HG03135 (cell line): ENCODE measurements around the gene MEF2D.

ENCODE experiments used
- ATAC-seq: cut with Tn5 transposase; IDR thresholded peaks from one replicate; pipeline ENCODE4 v1.9.1; 2021; ENCODE audit warnings: mild to moderate bottlenecking, moderate library complexity; ENCODE audit not compliant: unreplicated experiment

The MEF2D gene

DNA sequence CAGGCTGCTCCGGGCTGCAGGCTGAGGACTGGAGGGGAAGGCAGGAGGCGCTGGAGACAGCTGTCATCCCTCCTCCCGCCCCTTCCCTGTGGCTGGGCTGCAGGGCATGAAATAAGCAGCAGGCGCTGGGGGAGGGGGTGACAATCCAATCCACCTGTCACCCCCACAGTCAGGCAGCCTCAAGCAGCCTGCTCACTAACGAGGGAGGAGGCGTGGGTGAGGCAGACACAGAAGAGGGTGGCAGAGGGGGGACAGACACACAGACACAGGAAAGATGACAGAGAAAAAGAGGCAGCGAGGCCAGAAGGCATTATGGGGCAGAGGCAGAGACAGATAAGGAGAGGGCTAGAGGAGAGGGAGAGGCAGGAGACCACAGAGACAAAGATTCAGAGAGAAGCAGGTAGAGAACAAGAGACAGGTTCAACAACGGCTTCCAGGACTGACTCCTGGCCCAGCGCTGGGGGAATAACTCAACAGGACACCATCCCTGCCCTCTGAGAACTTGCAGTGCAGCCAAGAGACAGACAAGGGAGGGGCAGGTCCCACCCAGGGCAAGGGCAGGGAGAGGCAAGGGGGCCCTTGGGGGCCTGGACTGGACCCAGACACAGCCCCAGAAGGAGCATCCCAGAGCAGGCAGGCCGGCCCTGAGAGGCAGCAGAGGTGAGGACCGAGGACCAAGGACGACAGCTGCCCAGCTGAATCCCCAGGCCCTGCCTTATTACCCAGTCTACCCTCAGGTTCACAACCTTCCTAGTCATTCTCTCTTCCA, 11.2 kb downstream of the MEF2D start:
- peak; percentile 14 for ATAC-seq

DNA sequence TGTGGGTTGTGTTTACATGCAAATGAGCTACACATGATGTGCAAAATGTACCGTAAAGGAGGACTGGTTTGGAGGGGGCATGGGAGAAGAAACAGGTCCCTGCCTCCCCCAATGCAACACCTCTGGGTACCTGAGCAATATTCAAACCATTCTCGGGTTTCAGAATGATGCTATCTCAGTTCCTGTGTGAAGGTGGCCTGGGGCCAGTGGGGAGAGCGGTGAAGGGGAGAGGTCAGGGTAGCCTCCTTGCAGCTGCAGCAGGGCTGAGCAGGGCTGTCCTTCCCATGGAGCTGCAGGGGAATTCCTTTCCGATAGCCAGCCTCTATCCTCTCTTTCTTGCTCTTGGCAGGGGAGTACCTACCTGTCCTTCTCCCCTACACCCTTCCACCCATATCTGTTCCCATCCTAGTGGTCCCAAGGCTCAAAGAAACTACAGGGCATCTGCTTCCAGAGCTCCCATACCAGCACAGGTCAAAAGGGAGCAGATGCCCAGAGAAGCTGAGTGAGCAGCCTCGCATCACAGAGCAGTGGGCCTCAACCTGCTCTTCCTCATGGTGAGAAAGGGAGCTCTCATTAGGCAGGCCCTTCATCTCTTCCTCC, 11.9 kb downstream of the MEF2D start:
- peak; percentile 46 for ATAC-seq

DNA sequence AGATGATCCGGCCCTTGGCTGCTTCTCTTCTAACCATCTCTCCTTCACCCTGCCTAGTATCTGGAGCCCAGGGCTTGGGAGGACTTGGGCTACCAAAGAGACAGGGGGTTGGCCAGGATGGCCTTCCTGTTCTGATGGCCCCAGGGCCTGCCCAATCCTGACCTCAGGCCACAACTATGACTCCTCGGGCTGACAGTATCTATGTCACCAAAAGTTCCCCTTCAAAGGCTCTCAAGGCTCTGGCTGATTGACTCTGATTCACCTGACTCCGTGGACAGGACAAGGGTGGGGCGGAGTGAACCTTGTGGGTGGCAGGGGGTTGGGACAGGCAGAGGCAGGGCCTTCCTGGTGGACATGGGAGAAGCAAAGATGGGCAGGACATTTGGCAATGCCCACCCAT, 12.7 kb downstream of the MEF2D start:
- ATAC-seq, result peak; percentile 36

DNA sequence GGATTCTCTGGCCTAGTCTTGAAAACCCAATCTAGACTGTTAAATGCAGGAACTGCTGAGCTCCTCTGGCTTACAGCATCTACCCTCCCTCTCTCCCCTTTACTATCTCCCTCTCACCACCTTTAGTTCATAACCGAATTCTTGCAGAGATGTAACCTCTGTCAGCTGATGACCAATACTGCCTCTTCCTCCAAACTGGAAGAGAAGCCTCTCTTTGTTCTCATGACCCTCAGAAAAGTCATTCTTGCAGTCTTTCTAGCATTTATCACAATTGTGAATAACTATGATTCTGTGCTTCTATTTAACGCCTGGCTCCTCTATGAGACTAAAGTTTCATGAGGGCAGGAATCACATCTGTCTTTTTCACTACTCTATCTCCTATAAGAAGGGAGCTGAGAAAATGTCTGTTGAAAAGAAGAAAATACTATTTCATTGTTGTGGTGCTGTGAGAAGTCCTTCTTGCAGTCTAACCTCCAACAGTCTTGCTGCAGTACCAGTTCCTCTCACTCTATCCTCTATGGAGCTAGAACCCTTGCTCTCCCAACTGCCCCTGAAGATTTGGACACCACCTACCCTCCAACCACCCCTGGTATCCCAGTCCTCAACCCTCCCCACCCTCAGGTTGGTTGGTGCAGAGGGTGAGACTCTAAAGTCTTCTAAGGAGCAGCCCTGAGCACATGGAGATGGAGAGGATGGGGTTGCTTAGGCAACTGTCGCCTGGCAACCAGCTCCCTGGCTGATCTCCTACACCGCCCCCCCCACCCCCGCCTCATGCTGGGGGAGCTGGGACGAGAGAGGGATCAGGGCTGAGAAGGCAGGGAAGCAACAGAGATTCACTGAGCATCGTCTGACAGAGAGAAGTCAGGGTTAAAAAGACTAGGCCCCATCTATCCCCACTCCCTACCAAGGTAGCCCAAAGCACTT, 13.9 kb downstream of the MEF2D start:
- no peak for ATAC-seq

DNA sequence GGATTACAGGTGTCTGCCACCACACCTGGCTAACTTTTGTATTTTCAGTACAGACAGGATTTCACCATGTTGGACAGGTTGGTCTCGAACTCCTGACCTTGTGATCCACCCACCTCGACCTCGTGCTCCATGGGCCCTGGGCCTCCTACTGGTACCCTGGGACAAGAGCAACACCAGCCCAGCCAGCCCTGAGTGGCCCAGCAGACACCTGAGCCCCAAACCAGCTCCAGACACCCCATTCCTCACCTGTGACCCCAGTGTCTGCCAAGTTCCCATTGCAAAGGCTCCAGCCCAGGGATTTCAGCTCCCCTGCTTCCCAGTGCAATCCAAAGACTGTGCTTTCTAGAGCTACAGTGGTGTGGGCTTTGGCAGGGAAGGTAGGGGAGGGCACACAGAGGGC, 14.6 kb downstream of the MEF2D start:
- ATAC-seq, result no peak

DNA sequence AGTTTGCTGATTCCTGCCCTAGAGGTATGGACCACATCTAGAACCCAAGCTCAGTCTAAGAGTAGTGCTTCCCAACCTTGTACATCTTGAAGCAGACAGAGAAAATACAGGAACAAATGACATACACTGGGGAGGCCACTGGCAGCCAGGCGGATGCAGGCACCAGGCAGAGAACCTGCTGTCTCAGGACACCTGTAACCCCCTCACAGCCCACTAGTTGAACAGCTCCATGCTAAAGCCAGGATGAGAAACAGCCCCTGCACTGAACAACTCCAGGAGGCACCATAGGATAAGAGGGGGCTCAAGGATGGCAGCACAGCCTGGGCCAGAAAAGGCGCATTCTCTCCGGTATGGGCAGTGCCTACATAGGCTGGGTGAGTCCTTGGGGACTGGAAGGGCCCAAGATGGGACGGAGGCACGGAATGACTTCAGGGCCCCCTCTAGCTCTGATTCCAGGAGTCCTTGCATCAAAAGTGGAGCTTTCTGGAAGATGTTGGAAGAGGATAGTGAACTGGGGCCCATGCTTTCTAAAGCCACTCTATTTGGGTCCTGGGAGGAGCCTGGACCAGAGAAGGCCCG, 16.0 kb downstream of the MEF2D start:
- ATAC-seq, result no peak

DNA sequence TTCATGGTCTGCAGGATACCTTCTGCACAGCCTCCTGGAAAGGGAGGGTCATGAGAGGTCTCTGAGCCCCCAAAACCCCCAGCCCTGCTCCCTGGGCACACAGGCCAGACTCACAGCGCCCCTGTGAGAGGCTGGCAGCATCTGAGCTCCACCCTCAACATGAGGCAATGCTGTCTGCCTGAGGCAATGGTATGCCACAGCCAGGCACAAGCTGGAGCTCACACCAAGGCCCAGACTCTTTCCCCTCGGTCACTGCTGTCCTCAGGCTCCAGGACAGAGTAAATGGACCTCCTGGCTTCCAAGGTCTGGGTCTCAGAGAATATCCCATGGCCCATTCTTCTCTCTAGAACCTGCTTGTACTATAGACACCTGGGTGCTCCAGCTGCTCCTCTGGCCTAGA, 17.2 kb downstream of the MEF2D start:
- no peak for ATAC-seq

DNA sequence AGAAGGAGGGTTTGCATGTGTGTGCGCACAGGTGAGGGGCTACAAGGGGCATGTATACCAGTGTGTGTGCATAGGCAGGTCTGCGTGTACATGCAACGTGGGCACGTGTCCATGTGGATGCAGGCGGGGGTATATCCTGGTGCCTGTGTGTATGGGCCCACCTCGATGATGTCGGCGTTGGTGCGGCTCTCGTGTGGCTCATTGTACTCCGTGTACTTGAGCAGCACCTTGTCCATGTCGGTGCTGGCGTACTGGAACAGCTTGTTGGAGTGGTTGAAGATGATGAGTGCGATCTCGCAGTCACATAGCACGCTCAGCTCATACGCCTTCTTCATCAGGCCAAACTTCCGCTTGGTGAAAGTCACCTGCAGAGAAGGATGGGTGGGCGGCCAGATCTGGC, 18.3 kb downstream of the MEF2D start:
- no peak for ATAC-seq

DNA sequence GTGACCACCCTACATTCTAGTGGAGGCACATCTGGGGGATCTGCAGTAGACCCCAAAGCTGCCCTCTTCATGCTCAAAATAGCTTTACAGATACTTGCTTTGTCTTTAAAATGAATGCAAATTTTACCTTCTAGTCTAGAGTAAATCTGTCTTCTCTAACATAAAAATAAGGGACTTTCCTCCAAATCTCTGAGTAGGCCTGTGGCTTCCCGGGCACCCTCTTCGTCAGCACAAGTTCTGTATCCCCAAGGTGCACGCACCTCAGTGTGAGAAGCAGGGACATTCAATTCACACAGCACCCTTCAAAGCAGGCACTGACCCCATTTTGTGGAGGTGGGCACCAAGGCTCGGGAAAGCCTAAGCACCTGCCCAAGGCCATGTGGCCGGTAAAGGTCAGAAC, 19.0 kb downstream of the MEF2D start:
- ATAC-seq, result no peak

DNA sequence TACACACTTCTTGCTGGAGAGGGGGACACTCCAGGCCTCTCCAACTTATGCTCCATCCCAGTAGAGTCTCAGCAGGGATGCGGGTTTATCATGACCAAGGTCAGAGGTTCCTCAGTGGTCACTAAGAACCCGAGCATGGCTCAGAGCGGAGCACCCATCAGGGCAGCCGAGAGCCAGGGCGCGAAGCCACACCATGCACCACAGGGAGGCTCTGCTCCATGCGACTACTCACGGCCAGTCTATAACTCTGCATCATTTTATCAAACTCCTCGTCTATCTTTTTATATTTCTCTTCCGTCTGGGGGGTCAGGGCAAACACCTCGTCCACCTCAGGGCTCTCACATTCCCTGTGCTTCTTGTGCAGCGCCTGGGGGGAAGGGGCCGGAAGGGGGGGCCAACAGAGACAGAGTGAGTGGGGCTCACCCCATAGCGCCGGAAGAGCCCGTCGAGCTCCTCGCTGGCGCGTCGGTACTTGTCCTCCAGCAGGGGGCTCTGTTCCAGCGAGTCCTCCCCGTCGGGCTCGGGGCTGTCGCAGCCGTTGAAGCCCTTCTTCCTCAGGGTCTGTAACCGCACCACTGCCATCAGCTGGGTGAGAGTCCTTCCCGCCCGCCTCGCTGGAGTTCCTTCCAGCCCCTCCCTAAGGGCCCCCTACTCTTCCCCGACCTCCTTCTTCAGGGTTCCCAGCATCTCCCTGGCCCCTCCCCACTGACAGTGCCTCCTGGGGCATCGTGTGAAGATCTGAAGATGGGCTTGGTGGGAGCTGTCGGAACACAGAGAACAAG, 20.0 kb downstream of the MEF2D start:
- no peak for ATAC-seq

DNA sequence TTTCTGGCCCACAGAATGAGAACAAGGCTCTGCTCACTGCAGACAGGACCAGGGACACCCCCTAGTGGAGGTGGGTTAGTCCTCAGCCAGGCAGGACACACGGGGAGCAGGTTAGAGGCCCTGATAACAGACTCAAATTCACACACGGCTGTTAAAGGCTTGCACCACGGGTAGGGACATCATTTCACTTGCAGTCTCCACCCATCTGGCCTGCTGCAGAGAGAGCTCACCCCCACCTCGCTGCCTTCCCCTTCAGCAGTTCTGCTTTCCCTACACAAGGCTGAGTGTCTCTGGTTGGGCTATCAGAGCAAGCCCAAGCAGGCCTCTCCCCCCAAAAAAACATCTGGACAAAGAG, 20.6 kb downstream of the MEF2D start:
- no peak for ATAC-seq

DNA sequence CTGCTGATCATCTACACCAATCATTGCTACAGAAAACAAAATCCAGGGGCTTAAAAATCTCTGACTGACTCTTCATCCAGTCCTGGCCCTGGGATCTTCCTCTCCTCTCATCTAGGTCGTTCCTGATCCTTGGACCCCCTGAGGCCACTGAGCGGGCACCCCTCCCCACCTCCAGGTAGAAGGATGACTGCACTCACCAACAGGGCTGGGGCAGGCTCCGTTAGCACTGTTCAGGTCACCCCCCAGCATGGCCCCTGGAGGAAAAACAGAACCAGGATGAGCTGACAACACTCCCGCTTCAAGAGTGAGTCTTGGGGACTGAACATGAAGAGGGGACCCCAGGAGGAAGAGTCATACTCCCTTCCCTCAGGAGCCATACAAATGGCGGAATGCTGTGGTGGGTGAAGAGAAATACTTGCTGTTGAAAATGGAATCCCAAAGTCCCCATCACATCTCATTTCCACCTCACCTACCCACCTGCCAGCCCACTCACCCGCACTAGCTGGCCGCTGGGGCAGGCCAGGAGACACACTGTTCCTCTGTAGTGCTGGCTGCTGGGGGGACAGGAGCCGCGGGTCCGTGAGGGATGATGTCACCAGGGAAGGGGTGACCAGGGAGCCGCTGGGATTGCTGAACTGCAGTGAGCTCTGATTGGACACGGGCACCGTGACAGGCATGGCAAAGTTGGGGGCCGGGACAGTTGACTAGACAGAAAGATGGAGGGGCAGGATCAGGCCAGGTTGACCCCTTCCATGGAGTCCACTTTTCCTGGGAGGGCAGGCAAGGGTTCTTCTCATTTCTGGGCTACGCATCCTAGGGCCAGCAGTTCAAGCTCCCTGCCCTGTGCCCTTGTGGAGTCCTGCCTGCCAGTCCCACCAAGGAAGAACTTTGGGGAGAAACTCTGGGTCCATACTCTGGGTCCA, 21.2 kb downstream of the MEF2D start:
- ATAC-seq, result no peak

DNA sequence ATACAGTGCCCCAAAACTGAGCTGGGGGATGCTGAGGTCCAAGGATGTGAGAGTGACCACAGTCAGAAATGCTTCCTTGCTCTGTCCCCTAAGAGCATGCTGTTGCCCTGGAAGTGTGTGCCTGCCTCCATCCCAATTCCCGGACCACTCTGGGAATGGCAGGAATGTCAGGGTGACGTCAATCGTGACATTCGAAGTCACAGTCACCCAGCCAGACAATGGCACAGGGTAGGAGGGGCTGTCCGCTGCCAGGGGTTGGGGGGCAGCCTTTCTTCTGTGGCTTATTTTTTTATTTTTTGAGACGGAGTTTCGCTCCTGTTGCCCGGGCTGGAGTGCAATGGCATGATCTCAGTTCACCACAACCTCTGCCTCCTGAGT, 22.3 kb downstream of the MEF2D start:
- ATAC-seq, result no peak

DNA sequence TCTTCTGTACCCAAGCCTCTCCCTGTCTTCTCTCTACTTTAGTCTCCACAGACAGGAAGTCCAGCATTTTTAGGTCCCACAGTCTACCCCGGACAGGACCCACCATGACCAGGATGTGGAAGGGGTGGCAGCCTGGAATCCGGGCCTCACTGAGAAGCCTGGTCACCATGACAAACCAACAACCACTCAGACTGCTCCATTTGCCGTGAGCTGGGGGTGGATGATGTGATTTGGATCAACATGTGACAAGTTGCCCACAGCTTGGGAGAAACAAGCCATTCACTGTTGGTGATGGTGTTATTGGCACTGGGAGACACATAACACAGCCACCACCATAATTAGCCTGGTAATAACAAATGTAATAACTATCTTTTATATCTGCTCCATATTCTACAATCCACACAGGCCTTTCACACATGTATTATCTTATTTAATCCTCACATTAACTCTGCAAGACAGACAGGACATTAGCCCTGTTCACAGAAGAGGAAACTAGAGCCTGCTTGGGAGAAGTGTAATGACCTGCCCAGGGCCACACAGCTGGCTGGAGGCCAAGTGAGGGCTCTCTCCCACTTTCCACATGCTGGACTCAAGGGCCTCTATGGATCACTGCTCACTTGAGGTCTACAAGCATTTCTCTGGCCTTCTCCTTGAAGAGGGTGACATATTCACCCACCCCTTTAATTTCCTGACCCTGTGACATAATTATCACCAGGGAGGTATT, 22.9 kb downstream of the MEF2D start:
- ATAC-seq, result no peak

DNA sequence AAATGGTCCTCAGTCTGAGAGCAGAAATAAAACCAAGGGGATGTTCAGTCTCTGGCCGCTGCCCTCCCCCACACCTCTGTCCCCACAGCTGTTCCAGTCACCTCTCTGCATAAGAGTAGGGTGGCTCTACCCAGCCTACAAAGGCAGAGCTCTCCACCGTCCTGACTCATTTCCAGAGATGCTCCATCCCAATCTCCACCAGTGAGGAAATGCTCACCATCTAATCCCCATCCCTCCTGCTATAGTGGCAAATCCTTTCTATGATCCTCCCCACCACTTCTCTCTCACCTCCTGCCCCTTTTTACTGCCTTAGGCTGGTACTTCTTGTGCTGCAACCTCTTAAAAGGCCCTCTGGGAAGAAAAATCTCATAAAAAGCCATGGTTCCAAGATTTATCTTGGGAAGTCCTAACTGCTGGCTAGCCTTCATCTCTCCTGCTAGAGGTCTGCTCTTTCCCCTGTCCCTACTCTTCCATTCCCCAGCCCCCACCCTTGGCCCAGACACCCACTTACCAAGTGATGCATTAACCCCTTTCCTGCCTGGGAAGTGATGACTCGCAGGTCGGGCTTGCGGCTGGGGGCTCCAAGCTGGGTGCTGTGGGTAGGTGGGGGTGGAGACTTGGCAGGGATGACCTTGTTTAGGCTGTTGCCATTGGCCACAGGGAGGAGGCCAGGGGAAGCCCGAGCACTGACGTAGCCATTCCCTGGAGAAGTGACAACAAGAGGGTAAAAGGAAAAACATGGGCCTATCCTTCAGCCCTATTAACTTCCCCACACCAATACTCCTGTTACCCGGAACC, 23.9 kb downstream of the MEF2D start:
- ATAC-seq, result no peak

DNA sequence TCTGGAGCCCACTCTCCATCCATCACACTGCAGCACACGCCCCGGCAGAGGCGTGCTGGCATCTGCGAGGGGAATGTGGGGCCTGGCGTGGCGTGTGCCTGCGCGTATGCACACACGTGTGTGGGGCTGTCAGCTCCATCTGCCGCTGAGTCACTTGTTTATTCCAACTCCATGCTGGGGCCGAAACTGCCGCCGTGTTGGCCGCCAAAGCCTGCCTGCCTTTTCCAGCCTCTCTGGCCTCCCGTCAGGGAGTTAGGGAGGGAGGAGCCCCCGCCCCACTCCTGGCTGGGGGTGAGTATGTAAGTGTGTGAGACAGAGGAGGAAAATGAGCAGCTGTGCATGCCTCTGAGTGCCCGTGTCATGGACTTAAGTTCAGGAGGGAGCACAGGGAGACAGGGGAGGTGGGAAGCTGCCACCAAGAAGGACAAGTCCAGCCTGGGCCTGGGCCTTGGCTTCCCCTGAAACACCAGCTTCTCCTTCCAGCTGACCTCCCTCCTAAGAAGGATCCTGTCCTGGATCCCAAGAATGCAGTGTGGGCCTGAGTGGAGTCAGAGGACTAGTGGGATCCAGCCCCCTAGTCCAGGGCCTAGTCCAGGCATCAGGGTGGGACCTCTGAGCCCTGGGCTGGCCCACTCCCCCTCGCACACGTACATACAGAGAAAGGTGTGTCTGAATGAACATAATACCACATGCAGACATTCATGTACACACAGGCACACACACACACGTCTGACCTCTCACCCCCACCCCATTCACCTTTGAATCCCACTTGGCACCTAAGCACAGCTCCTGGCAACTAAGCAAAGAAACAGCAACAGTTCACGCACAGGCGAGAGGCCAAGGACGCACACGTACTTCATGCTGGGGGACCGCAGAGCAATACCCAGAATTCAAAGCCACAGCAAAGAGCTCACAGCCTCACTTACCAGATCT, 24.7 kb downstream of the MEF2D start:
- ATAC-seq, result no peak

DNA sequence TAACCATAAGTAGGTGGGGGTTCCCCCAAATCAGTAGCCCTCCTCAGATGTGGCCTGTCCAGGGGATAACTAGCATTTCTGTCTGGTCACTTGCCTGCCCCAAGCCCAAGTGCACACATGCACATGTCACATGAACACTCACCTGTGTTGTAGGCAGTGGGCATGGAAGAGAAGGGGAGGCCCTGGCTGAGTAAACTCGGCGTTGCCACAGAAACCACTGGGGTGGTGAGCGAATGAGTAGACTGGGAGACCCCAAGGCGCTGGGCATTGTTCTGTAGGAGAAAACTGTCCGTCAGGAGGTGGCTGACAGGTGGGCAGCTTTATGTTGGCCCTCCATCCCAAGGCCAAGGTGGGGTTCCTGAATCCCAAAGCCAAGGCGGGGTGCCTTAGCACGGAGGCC, 25.6 kb downstream of the MEF2D start:
- no peak for ATAC-seq
